Measurements from ENCODE around the gene PMVK.

The PMVK gene

DNA sequence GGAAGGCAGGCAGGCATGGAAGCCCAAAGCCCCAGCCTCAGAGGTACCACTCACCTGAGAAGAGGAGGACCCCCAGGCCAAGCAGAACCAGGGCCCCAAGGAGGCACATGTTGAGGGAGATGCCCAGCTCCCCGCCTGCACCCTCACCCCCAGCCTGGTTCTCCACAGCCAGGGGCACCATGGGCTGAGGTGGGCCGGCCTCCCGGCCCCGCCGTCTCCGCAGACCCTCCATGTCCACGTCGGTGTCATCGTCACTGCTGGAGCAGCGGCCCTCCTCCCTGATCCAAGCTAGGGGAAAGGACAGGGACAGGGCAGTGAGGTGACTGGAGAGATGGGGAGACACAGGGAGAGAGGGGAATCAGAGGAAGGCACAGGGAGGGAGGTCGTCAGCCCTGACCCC, 11.6 kb upstream of the PMVK start:
- H3K36me3 ChIP-seq (ENCODE audit: control insufficient read depth in 2 of 2, insufficient read depth in 2 of 2, low read length in 2 of 2) = peaks cover 17 to 39% of the 10 kb centered on the region in 2 donors
- H3K4me3 ChIP-seq (ENCODE audit: low read length in 2 of 2) = no peak overlapping the region
- no peak overlapping the region for H3K27ac ChIP-seq (ENCODE audit: low read depth in 2 of 2, low read length in 2 of 2)
- H3K9ac ChIP-seq (ENCODE audit: low read depth in 1 of 2, low read length in 2 of 2) = no peak overlapping the region
- H3K9me3 ChIP-seq (ENCODE audit: control insufficient read depth in 2 of 2, low read length in 2 of 2) = no peaks in the 10 kb centered on the region
- no peaks in the 10 kb centered on the region for H3K27me3 ChIP-seq (ENCODE audit: control insufficient read depth in 2 of 2, insufficient read depth in 2 of 2, low read length in 2 of 2)
- peaks cover 17 to 19% of the 10 kb centered on the region in 2 donors for H3K4me1 ChIP-seq (ENCODE audit: control insufficient read depth in 2 of 2, insufficient read depth in 2 of 2, low read length in 2 of 2)

DNA sequence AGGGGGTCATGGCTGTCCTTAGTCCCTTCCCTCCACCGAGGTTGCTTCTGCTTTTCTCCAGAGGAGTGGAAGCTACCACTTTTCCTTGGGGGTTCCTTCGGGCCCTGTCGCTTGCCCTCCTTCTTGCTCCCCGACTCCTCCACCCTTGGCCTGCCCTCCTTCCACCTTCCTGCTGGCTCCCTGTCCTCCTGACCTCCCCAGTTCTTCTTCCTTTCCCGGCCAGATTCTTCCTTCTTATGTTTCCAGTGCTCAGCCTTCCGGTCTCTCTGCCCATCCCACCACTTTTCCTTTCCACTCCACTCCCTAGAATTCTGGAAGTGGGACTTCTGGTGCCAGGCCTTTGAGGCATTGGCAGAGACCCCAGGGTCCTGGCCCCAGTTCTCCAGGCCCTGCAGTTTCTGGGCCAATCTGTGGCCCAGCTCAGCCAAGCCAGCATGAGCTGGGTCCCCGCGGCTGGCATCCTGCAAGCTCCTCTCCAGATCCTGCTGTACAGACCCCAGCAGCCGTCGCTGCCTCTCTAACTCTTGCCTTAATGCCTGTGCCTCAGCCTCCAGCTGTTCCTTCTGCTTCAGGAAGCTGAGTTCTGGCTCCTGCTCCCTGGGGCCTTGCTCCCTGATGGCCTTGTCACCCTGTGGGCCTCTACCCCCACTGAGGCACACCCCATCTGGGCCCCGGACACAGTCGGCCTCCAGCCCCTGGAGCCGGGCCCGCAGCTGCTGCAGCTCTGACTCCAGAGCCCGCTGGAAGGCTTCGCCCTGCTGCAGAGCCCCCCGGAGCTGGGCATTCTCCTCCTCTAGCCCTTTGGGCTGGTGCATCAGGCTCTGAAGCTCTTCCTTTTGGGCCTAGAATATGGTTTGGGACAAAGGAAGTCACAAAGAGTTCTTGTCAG, 9.7 kb upstream of the PMVK start:
- Histone ChIP-seq H3K9me3 (ENCODE audit: control insufficient read depth in 2 of 2, low read length in 2 of 2) (no peaks in the 10 kb centered on the region), H3K27ac (ENCODE audit: low read depth in 2 of 2, low read length in 2 of 2) (no peak overlapping the region), H3K9ac (ENCODE audit: low read depth in 1 of 2, low read length in 2 of 2) (no peak overlapping the region), H3K4me1 (ENCODE audit: control insufficient read depth in 2 of 2, insufficient read depth in 2 of 2, low read length in 2 of 2) (peaks cover 27 to 32% of the 10 kb centered on the region in 2 donors), H3K27me3 (ENCODE audit: control insufficient read depth in 2 of 2, insufficient read depth in 2 of 2, low read length in 2 of 2) (no peaks in the 10 kb centered on the region), H3K4me3 (ENCODE audit: low read length in 2 of 2) (no peak overlapping the region), H3K36me3 (ENCODE audit: control insufficient read depth in 2 of 2, insufficient read depth in 2 of 2, low read length in 2 of 2) (peaks cover 17 to 37% of the 10 kb centered on the region in 2 donors)

DNA sequence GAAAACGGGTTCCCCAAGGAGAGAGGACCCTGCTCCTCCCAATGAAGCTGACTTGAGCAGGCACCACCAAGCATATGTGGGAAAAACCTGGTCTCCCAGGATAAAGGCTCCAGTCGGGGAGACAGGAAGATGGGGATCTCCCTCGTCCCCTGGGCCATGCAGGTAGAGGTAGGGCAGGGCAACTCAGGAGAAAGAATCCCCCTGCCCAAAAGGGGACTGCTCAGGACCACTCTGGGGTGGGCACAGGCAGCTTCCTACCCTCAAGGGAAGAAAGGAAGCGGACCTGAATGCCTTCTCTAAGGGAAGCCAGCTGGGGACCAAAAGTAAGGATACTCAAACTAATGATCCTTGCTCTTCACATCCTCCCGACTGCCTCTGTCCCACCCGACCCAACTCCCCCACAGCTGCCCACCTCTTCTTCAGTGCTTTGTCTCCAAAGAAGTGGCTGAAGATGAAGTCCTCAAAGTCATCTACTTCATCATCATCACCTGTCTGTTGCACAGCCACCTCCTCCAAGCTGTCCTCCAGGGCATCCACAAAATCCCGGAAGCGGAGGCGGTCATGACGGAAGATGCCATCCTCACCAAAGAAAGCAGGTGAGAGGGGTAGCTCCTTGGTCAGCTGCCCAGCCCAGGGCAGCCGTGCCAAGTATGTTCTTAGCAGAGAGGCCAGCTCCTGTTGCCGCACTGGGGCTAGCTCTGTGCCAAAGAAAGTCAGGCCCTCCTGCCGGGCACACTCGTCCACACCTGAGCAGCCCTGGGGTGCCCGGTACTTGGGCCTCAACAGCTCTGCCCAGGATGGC, 8.8 kb upstream of the PMVK start:
- Histone ChIP-seq H3K27ac (ENCODE audit: low read depth in 2 of 2, low read length in 2 of 2) (no peak overlapping the region), H3K27me3 (ENCODE audit: control insufficient read depth in 2 of 2, insufficient read depth in 2 of 2, low read length in 2 of 2) (no peaks in the 10 kb centered on the region), H3K9me3 (ENCODE audit: control insufficient read depth in 2 of 2, low read length in 2 of 2) (no peaks in the 10 kb centered on the region), H3K9ac (ENCODE audit: low read depth in 1 of 2, low read length in 2 of 2) (no peak overlapping the region), H3K4me1 (ENCODE audit: control insufficient read depth in 2 of 2, insufficient read depth in 2 of 2, low read length in 2 of 2) (peaks cover 27 to 36% of the 10 kb centered on the region in 2 donors), H3K36me3 (ENCODE audit: control insufficient read depth in 2 of 2, insufficient read depth in 2 of 2, low read length in 2 of 2) (peaks cover 8 to 29% of the 10 kb centered on the region in 2 donors), H3K4me3 (ENCODE audit: low read length in 2 of 2) (no peak overlapping the region)

DNA sequence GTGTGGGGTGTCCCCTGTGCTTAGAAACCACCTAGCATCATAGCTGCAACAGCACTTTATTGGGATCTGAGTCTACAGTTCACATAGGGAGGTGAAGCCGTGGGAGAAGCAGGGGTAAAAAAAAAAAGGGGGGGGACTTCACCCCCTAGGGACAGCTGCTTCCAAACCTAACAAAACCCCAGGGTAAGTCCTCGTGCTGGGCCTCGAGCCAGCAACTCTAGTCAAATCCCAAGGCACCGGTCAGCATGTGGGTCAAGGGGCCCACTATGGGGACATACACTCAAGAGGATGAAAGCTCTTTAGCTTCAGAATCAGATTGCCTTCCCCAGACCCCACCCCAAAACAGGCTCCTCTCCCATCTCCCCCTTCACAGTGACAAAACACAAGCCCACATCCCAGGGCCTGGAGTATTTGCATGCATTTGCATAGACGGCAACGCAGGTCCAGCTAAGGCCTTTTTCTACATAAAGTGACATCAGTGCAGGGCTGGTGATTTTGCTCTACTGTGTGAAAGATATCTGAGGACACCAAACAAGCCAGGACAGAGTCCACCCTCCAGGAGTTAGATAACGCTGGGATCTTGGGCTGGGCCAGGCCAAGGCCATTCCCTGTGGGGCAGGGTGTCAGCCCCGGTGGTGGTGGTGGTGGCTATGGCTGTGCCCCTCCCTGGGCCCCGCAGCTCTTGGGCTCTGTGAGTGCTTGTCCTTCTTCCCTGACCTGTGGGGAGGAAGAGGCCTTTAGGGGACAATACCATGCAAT, 8.1 kb upstream of the PMVK start:
- H3K27ac ChIP-seq (ENCODE audit: low read depth in 2 of 2, low read length in 2 of 2) = peak overlapping the region; percentile 25 to 48
- H3K4me3 ChIP-seq (ENCODE audit: low read length in 2 of 2) = no peak overlapping the region

DNA sequence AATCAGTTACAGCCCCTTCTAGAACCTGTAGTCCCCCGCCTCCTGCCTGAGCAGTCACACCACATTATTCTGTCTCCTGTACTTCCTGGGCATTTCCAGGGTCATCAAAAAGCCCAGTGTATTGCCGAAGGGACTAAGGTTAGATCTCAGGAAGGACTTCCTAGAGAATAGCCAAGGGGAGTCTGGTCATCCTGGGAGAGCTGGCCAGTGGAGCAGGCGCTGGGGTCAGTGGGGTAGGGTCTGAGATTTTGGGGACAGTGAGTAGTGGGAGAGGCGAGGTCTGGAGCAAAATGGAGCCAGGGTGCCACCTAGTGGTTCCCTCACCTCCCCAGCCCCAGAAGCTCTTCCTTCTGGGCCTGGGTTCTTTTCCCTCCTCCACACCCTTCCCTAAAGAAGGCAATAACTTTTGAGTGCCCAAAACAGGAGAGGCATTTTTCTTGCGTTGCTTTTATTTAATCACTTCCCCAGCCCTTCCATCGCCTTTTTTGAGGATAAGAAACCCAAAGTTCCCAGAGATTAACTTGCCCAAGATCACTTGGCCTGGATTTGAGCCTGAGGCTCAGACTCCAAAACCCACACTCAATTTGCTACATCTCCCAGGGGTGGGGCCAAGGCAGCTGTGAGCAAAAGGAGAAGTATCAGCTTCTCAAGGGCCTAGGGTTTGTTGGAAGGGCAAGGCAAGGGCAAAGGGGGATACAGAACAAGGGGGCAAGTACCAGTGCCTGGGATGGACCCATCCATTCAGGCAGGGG, 7.3 kb upstream of the PMVK start:
- Histone ChIP-seq H3K4me1 (ENCODE audit: control insufficient read depth in 2 of 2, insufficient read depth in 2 of 2, low read length in 2 of 2) (peaks cover 27 to 38% of the 10 kb centered on the region in 2 donors), H3K4me3 (ENCODE audit: low read length in 2 of 2) (no peak overlapping the region), H3K9me3 (ENCODE audit: control insufficient read depth in 2 of 2, low read length in 2 of 2) (no peaks in the 10 kb centered on the region), H3K27me3 (ENCODE audit: control insufficient read depth in 2 of 2, insufficient read depth in 2 of 2, low read length in 2 of 2) (no peaks in the 10 kb centered on the region), H3K9ac (ENCODE audit: low read depth in 1 of 2, low read length in 2 of 2) (peak overlapping the region; percentile 13 to 47), H3K36me3 (ENCODE audit: control insufficient read depth in 2 of 2, insufficient read depth in 2 of 2, low read length in 2 of 2) (peaks cover 7 to 28% of the 10 kb centered on the region in 2 donors), H3K27ac (ENCODE audit: low read depth in 2 of 2, low read length in 2 of 2) (peak overlapping the region; percentile 25 to 48)

More for the DNA sequence above, 8.1 kb upstream of the PMVK start:
- H3K36me3 ChIP-seq (ENCODE audit: control insufficient read depth in 2 of 2, insufficient read depth in 2 of 2, low read length in 2 of 2) = peaks cover 7 to 28% of the 10 kb centered on the region in 2 donors
- H3K27me3 ChIP-seq (ENCODE audit: control insufficient read depth in 2 of 2, insufficient read depth in 2 of 2, low read length in 2 of 2) = no peaks in the 10 kb centered on the region
- H3K4me1 ChIP-seq (ENCODE audit: control insufficient read depth in 2 of 2, insufficient read depth in 2 of 2, low read length in 2 of 2) = peaks cover 27 to 38% of the 10 kb centered on the region in 2 donors
- H3K9ac ChIP-seq (ENCODE audit: low read depth in 1 of 2, low read length in 2 of 2) = peak overlapping the region in 1 of 2 donors; percentile 13
- H3K9me3 ChIP-seq (ENCODE audit: control insufficient read depth in 2 of 2, low read length in 2 of 2) = no peaks in the 10 kb centered on the region

DNA sequence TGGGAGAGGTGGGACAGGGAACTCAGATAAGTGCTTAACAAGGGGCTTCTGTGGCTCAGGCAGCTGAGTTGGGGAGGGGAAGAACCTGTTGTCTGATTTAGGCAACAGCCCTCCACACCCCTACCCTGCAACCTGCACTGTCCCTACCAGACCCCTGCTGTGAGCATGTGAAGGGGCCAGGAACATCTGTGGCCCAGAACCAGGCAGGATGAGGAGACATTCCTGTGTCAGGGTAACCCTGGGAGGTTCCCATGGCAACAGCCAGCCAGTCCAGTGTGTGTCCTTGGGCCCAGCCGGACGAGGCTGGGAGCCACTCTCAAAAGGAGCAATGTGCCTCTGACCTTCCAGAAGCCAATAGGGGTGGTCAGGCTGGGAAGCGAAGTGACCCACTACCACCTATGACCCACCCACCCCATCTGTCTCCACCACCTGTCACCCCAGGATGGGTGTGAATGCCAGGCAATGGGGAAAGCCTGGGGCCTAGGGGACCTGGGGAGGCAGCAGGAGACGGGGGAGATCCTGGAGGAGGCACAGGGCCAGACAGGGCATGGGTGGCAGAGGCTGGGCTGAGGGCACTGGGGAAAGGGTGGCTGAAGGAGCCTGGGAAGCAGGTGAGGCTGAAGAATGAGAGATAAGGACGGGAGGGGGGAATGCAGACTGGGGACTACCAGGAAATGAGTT, 5.0 kb upstream of the PMVK start:
- Histone ChIP-seq H3K9ac (ENCODE audit: low read depth in 1 of 2, low read length in 2 of 2) (no peak overlapping the region), H3K27ac (ENCODE audit: low read depth in 2 of 2, low read length in 2 of 2) (peak overlapping the region in 1 of 2 donors; percentile 83), H3K9me3 (ENCODE audit: control insufficient read depth in 2 of 2, low read length in 2 of 2) (no peaks in the 10 kb centered on the region), H3K4me3 (ENCODE audit: low read length in 2 of 2) (no peak overlapping the region), H3K4me1 (ENCODE audit: control insufficient read depth in 2 of 2, insufficient read depth in 2 of 2, low read length in 2 of 2) (peaks cover 37 to 43% of the 10 kb centered on the region in 2 donors), H3K36me3 (ENCODE audit: control insufficient read depth in 2 of 2, insufficient read depth in 2 of 2, low read length in 2 of 2) (peaks cover 3 to 13% of the 10 kb centered on the region in 2 donors), H3K27me3 (ENCODE audit: control insufficient read depth in 2 of 2, insufficient read depth in 2 of 2, low read length in 2 of 2) (no peaks in the 10 kb centered on the region)

DNA sequence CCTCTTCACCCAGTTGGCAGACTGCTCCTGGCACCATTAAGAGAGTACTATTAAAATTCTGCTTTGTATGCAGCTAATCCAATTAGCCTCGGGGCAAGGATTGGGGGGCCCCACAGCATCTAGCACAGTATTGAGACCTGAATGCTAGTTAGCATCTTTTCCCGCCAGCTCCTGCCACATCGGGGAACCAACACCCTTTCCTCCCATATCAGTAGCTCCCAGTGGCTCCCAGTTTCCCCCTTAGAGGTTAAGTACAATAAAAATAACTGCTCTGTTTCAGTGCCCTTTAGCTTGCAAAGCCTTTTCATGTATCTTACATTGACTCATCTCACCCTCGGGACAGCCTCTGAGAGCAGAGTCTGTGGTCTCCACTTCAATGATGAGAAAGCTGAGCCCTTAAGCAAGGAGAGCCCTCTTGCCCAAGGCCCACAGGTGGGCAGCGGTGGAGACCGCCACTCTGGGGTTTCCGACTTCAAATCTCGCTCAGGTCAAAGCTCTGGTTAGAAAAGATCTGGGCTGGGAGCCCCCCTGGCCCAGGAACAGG, 4.2 kb upstream of the PMVK start:
- H3K4me1 ChIP-seq (ENCODE audit: control insufficient read depth in 2 of 2, insufficient read depth in 2 of 2, low read length in 2 of 2) = peaks cover 44 to 47% of the 10 kb centered on the region in 2 donors

DNA sequence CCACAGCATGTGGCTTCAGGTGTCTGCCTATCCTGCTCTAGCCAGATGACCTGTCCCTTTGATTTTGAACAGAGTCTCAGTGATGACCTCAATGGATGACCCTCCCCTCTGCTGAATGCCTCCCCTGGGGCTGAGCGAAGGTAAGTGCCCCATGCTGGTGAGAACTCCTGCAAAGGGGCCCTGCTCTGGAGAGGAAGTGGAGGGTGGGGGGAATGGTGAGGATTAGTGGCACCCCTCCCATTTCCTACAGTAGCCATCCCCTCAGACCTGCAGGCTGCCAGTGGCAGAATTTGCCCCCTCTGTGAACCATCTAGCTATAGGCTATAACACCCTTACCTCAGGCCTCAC, 3.7 kb upstream of the PMVK start:
- H3K4me1 ChIP-seq (ENCODE audit: control insufficient read depth in 2 of 2, insufficient read depth in 2 of 2, low read length in 2 of 2) = peaks cover 47 to 51% of the 10 kb centered on the region in 2 donors
- H3K9me3 ChIP-seq (ENCODE audit: control insufficient read depth in 2 of 2, low read length in 2 of 2) = no peaks in the 10 kb centered on the region
- peaks cover 0 to 1% of the 10 kb centered on the region in 2 donors for H3K36me3 ChIP-seq (ENCODE audit: control insufficient read depth in 2 of 2, insufficient read depth in 2 of 2, low read length in 2 of 2)
- no peak overlapping the region for H3K4me3 ChIP-seq (ENCODE audit: low read length in 2 of 2)
- H3K27me3 ChIP-seq (ENCODE audit: control insufficient read depth in 2 of 2, insufficient read depth in 2 of 2, low read length in 2 of 2) = no peaks in the 10 kb centered on the region
- no peak overlapping the region for H3K9ac ChIP-seq (ENCODE audit: low read depth in 1 of 2, low read length in 2 of 2)
- no peak overlapping the region for H3K27ac ChIP-seq (ENCODE audit: low read depth in 2 of 2, low read length in 2 of 2)

More for the DNA sequence above, 4.2 kb upstream of the PMVK start:
- Histone ChIP-seq H3K4me3 (ENCODE audit: low read length in 2 of 2) (no peak overlapping the region), H3K36me3 (ENCODE audit: control insufficient read depth in 2 of 2, insufficient read depth in 2 of 2, low read length in 2 of 2) (peaks cover 0 to 7% of the 10 kb centered on the region in 2 donors), H3K9ac (ENCODE audit: low read depth in 1 of 2, low read length in 2 of 2) (no peak overlapping the region), H3K27me3 (ENCODE audit: control insufficient read depth in 2 of 2, insufficient read depth in 2 of 2, low read length in 2 of 2) (no peaks in the 10 kb centered on the region), H3K27ac (ENCODE audit: low read depth in 2 of 2, low read length in 2 of 2) (peak overlapping the region in 1 of 2 donors; percentile 0), H3K9me3 (ENCODE audit: control insufficient read depth in 2 of 2, low read length in 2 of 2) (no peaks in the 10 kb centered on the region)
